HCT116 (cell line): ENCODE results near the gene ABCC2.

Source experiments
- EGR1 ChIP-seq: IDR thresholded peaks from 2 replicates; pipeline ENCODE4 v1.6.1; 2012; ENCODE audit warnings: low read depth
- EZH2 ChIP-seq: fragments of 200-600 bp; sonication (generic); IDR thresholded peaks from 2 replicates; pipeline ENCODE4 v1.6.1; 2017; ENCODE audit warnings: antibody characterized with exemption, mixed run types
- JUND ChIP-seq: IDR thresholded peaks from 2 replicates; pipeline ENCODE4 v1.6.1; 2012
- POLR2A ChIP-seq: IDR thresholded peaks from 2 replicates; pipeline ENCODE4 v1.7.0; 2011; ENCODE audit warnings: borderline replicate concordance; ENCODE audit not compliant: insufficient read depth, insufficient read length; ENCODE audit errors: extremely low read depth
- SIN3A ChIP-seq: IDR thresholded peaks from 2 replicates; pipeline ENCODE4 v1.6.1; 2012; ENCODE audit warnings: low read depth
- SP1 ChIP-seq: IDR thresholded peaks from 2 replicates; pipeline ENCODE4 v1.6.1; 2012; ENCODE audit warnings: low read depth
- SRF ChIP-seq: IDR thresholded peaks from 2 replicates; pipeline ENCODE4 v1.6.1; 2012; ENCODE audit warnings: low read depth
- TCF7L2 ChIP-seq: IDR thresholded peaks from 2 replicates; pipeline ENCODE4 v1.7.0; 2011; ENCODE audit warnings: borderline replicate concordance, inconsistent platforms; ENCODE audit not compliant: insufficient read depth, insufficient read length; ENCODE audit errors: extremely low read depth
- YY1 ChIP-seq: IDR thresholded peaks from 2 replicates; pipeline ENCODE4 v1.6.1; 2011; ENCODE audit warnings: low read length, low read depth, moderate library complexity, mild to moderate bottlenecking; ENCODE audit not compliant: insufficient replicate concordance; ENCODE audit errors: extremely low read depth
- ZNF274 ChIP-seq: fragments of 200-500 bp; sonication (Bioruptor generic); IDR thresholded peaks from 2 replicates; pipeline ENCODE4 v1.6.1; 2014; ENCODE audit warnings: mild to moderate bottlenecking, low read depth, low read length, inconsistent platforms
- TF ChIP-seq, protein P1 (sequence below): IDR thresholded peaks from 2 replicates; pipeline ENCODE4 v1.6.1; 2012; ENCODE audit warnings: low read depth
- TF ChIP-seq, protein P2 (sequence below), 3 experiments: fragments of 200-600 bp in 1 of 3; sonication (generic) in 1 of 3; IDR thresholded peaks in 2 of 3; conservative IDR thresholded peaks in 1 of 3; 2 replicates each; pipeline ENCODE4 v1.5.1; 2012 to 2017; ENCODE audit warnings: low read depth in 2 of 3, low read length in 2 of 3, antibody characterized with exemption in 1 of 3, borderline replicate concordance in 1 of 3, control low read depth in 1 of 3, mild to moderate bottlenecking in 1 of 3, mixed read lengths in 1 of 3, mixed run types in 1 of 3, moderate library complexity in 1 of 3; ENCODE audit not compliant: insufficient read depth in 1 of 3
- TF ChIP-seq, protein P3 (sequence below): IDR thresholded peaks from 2 replicates; pipeline ENCODE4 v1.6.1; 2012

DNA sequence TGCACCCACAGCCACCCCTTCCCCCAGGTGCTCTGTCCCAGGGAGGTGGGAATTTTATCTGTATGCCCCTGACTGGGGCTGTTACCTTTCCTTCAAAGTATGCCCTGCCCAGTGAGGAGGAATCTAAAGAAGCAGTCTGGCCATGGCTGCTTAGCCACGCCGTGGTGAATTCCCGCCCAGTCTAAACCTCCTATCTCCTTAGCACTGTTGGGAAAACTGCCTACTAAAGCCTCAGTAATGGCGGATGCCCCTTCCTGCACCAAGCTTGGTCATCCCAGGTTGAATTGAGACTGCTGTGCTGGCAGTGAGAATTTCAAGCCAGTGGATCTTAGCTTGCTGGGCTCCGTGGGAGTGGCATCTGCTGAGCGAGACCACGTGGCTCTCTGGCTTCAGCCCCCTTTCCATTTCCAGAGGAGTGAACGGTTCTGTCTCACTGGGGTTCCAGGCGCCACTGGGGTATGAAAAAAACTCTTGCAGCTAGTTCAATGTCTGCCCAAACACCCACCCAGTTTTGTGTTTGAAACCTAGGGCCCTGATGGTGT lies 87.2 kb downstream of the ABCC2 start:
- TF ChIP-seq TCF7L2 (no peak), SIN3A (no peak), POLR2A (no peak), EZH2 (no peak), SRF (no peak), YY1 (no peak), SP1 (no peak), ZNF274 (no peak), JUND (no peak), EGR1 (no peak)
- TF ChIP-seq, protein P1, sequence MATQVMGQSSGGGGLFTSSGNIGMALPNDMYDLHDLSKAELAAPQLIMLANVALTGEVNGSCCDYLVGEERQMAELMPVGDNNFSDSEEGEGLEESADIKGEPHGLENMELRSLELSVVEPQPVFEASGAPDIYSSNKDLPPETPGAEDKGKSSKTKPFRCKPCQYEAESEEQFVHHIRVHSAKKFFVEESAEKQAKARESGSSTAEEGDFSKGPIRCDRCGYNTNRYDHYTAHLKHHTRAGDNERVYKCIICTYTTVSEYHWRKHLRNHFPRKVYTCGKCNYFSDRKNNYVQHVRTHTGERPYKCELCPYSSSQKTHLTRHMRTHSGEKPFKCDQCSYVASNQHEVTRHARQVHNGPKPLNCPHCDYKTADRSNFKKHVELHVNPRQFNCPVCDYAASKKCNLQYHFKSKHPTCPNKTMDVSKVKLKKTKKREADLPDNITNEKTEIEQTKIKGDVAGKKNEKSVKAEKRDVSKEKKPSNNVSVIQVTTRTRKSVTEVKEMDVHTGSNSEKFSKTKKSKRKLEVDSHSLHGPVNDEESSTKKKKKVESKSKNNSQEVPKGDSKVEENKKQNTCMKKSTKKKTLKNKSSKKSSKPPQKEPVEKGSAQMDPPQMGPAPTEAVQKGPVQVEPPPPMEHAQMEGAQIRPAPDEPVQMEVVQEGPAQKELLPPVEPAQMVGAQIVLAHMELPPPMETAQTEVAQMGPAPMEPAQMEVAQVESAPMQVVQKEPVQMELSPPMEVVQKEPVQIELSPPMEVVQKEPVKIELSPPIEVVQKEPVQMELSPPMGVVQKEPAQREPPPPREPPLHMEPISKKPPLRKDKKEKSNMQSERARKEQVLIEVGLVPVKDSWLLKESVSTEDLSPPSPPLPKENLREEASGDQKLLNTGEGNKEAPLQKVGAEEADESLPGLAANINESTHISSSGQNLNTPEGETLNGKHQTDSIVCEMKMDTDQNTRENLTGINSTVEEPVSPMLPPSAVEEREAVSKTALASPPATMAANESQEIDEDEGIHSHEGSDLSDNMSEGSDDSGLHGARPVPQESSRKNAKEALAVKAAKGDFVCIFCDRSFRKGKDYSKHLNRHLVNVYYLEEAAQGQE, result no peak
- TF ChIP-seq, protein P2, sequence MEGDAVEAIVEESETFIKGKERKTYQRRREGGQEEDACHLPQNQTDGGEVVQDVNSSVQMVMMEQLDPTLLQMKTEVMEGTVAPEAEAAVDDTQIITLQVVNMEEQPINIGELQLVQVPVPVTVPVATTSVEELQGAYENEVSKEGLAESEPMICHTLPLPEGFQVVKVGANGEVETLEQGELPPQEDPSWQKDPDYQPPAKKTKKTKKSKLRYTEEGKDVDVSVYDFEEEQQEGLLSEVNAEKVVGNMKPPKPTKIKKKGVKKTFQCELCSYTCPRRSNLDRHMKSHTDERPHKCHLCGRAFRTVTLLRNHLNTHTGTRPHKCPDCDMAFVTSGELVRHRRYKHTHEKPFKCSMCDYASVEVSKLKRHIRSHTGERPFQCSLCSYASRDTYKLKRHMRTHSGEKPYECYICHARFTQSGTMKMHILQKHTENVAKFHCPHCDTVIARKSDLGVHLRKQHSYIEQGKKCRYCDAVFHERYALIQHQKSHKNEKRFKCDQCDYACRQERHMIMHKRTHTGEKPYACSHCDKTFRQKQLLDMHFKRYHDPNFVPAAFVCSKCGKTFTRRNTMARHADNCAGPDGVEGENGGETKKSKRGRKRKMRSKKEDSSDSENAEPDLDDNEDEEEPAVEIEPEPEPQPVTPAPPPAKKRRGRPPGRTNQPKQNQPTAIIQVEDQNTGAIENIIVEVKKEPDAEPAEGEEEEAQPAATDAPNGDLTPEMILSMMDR (IDR thresholded peaks at IDR 0.05 in 2 of 3, conservative IDR thresholded peaks at IDR 0.05 in 1 of 3; ENCODE audit: borderline replicate concordance in 1 of 3, insufficient read depth in 1 of 3, low read depth in 2 of 3, low read length in 2 of 3), result no peak
- TF ChIP-seq, protein P3, sequence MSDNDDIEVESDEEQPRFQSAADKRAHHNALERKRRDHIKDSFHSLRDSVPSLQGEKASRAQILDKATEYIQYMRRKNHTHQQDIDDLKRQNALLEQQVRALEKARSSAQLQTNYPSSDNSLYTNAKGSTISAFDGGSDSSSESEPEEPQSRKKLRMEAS, result no peak
